HG02885 (cell line): ENCODE data around the gene CBLN3.

Experiments
- ATAC-seq: cut with Tn5 transposase; IDR thresholded peaks from one replicate; pipeline ENCODE4 v1.9.1; 2021; ENCODE audit warnings: mild to moderate bottlenecking; ENCODE audit not compliant: unreplicated experiment, poor library complexity

Gene CBLN3

DNA sequence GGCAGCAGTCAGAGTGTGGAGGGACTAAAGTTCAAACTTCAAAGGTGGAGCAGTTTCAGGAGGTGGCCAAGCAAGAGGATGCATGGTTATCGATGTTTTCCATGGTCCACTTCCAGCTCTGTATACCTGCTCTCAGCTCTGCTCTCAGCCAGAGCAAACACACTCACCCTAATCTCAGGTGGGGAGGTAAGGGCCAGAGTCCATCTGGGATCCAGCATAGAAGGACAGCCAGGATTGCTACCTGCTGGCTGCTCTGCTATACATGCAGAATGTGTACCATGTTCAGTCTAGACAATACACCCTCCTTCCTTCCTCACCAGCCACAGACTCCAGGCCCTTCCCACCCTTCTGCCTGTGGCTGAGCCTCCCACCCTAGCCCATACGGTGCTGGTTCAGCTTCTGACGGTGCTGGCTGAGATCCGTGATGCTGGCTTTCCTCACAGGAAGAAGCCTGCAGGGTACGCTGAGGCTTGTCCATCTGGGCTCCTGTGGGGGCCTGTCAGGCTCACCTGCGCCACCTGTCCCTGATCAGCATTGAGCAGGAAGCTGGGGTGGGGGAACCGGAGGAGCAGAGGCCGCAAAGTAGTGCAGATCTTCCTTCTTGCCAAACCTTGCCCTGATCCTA lies 2.4 kb downstream of the CBLN3 start:
- ATAC-seq = no peak

- ATAC-seq = no peak
Measured at GRCh38 chr14:24426150-24426911, 3.1 kb downstream of the CBLN3 start.

DNA sequence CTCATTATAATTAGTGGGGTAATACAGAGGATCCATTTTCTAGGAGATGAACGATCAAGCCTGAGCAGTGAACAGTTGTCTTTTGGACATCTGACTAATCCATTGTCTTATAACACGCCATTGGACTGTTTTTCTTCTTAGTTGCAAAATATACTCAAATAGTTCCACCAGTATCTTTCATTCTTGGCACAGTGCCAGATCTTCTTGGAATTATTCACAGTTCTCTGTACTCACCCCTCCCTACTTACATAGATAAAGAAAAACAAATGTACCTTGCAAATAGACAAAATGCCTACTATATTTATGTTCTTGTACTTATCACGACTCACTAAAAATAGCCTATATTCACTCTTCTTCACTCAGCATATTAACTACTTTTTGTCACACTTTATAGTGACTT lies 3.8 kb downstream of the CBLN3 start:
- ATAC-seq = no peak

DNA sequence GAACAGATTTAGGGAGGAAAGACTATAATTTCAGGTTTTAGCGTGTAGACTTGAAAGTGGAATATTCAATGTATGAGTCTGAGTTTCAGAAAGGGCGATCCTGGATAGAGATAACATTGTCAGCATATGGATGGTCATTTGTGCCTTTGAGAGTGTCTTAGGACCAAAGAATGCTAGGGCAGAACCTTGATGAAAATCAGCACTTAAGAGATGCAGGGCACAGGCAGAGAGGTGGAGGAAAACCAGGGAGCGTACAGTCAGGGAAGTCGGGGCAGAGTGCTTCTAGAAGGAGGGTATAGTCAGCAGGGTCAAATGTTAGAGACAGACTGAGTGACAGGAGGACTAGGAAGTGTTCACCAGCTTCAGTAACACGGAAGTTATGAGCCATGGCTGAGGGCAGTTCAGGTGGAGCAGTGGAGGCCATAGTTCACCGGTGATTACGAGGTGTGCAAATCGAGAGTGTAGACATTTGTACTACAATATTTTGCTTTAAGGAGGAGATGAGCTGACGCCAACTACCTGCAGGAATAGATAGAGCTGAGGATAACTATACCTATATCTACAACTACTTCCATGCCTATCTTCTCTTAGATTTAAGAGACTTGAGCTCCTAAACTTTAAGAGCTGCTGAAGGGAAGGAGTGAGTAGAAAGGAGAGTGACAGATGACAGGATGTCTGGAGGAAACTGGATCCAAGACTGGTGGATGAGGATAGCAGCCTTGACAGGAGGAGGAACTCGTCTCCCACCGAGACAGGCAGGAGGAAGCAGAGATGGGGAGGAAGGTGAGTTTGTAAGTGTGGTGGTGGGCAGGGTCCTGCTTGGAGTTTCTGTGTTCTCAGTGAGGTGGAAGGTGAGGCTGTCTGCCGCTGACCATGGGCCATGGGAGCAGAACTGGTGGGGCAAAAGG lies 6.5 kb downstream of the CBLN3 start:
- no peak for ATAC-seq

DNA sequence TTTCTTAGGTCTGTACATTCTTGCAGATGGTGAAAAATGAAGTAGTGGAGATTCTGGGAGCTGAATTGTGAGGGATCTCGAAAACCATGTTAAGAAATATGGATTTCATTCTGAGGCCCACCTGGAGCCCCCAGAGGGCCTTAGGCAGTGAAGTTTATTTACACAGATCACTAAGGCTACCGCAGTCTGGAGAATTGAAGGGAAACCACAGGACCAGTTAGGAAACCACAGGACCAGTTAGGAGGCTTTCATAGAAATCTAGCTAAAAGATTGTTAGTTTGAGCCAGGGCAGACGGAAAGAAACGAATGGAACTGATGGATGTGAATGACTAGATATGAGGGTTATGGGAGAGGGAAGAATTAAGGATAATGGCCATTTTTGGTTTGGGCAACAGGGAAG lies 7.2 kb downstream of the CBLN3 start:
- ATAC-seq = no peak

GRCh38 chr14:24418492-24418873 lies 11.0 kb downstream of the CBLN3 start:
- no peak for ATAC-seq

DNA sequence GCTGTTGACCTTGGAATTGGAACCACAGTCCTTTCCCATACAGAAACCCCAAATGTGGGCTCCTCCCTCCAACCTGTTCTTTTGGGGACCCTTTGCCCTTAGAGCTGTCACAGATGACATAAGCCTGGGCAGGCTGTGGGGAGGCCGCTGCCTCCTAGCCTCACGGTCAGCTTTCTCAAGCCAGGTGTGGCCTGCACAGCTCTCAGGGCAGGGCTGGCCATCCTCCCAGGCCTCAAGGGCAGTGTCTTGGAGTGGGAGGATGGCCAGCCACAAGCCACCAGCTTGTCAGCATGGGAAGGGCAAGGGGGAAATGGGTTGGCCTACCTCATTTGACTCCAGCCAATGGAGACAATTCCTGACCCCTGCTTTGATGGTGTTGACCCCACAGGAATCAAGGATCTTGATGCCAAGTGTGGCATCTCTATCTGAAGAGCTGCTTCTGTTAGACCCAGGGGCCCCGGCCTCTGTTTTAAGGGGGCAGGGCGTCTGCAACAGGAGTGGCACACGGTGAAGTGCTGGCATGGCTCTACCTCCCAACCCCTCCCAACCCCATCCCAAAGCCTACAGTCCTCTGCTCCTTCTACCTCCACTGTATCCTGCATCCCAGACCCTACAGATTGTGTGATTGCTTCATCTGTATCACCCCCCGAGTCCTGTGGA lies 11.5 kb downstream of the CBLN3 start:
- no peak for ATAC-seq

GRCh38 chr14:24416932-24417619 lies 12.4 kb downstream of the CBLN3 start:
- no peak for ATAC-seq

- no peak for ATAC-seq
Measured at GRCh38 chr14:24416254-24416931, 13.1 kb downstream of the CBLN3 start.

DNA sequence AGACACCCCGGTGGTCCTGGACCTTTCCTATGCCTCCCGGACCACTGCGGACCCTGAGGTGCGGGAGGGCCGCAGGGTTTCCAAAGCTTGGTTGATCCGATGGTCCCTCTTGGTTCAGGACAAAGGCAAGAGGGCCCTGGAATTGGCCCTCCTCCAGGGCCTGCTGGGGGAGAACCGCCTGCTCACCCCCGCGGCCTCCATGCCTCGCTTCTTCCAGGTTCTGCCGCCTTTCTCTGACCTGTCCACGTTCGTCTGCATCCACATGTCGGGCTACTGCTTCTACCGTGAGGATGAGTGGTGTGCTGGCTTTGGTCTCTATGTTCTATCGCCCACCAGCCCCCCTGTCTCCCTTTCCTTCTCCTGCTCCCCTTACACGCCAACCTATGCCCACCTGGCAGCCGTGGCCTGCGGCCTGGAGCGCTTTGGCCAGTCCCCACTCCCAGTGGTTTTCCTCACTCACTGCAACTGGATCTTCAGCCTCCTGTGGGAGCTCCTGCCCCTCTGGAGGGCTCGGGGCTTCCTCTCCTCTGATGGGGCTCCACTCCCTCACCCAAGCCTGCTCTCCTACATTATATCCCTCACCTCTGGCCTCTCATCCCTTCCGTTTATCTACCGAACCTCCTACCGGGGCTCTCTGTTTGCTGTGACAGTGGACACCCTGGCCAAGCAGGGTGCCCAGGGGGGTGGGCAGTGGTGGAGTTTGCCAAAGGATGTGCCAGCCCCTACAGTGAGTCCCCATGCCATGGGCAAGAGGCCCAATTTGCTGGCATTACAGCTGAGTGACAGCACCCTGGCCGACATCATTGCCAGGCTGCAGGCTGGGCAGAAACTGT lies 13.8 kb downstream of the CBLN3 start:
- ATAC-seq = no peak

- no peak for ATAC-seq
Measured at GRCh38 chr14:24414732-24415420, 14.6 kb downstream of the CBLN3 start.

- ATAC-seq = no peak
Measured at GRCh38 chr14:24414077-24414476, 15.4 kb downstream of the CBLN3 start.

GRCh38 chr14:24411443-24412389 lies 17.8 kb downstream of the CBLN3 start:
- peak; percentile 84 for ATAC-seq

DNA sequence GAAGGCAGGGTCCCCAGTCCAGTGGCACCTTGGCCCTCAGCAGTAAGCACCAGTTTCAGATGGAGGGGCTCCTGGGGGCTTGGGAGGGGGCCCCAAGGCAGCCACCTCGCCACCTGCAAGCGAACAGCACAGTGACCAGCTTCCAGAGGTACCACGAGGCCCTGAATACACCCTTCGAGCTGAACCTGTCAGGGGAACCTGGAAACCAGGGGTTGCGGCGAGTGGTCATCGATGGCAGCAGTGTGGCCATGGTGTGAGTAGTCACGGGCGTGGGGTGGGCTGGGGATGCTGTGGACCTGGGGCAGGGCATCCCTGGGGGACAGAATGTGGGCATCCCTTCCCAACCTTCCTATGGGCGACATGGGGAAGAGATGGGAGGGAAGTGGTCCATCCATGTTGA lies 19.5 kb downstream of the CBLN3 start:
- ATAC-seq = no peak

GRCh38 chr14:24409192-24409591 lies 20.3 kb downstream of the CBLN3 start:
- no peak for ATAC-seq

GRCh38 chr14:24408764-24409163 lies 20.7 kb downstream of the CBLN3 start:
- ATAC-seq = no peak
